Measurements from ENCODE around the gene TIA1.
"Not testable (repeated sequence)": the region's sequence is repeated elsewhere in the genome, so short reads cannot be mapped to it uniquely, and the experiment has no call there.

The TIA1 gene, protein sequence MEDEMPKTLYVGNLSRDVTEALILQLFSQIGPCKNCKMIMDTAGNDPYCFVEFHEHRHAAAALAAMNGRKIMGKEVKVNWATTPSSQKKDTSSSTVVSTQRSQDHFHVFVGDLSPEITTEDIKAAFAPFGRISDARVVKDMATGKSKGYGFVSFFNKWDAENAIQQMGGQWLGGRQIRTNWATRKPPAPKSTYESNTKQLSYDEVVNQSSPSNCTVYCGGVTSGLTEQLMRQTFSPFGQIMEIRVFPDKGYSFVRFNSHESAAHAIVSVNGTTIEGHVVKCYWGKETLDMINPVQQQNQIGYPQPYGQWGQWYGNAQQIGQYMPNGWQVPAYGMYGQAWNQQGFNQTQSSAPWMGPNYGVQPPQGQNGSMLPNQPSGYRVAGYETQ

DNA sequence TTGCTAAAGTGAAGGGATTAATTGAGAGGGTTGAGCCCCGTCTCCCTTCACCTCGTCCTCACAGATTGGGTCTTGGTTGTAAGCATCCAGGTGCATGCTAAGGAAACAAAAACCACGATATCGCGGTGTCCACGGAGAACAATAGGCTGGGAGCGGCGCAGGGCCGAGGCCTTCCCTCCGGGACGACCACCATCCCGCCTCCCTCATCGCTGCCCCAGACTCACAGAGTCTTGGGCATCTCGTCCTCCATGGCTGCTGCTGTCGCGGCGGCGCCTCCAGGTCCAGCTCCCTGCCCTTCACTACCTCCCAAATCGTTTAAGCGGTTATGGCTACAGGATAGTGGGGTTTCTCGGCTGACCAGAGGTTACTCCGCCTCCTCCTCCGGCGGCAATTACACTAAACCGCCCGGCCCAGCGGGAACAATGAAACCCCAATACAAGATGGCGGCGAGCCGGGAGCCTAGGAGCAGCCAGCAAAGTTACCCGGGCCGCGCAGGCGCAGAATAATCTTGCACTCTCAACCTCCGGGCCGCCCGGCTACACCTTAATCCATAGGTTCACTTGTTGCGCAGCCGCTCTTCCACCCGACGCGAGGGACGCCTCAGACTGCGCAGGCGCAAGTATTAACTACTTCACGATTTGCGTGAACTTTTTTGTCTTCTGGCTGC lies at the start of gene TIA1:
Gene TIA1, minus strand, starts transcription at position 448 of the 667 bp plus-strand sequence. Its CDS starts 198 bp downstream, at position 250.
- Histone ChIP-seq H3K36me3 (replicated peaks) (no peaks in the 10 kb centered on the region; the same call in 1 of the 2 replicates), H3K4me1 (peaks cover 14% of the 10 kb centered on the region), H3K9me3 (no peaks in the 10 kb centered on the region), H3K27me3 (ENCODE audit: low read depth) (no peaks in the 10 kb centered on the region), H3K4me3 (peak within 1 kb of the TSS; percentile 67)
- DNase-seq (ENCODE audit: low spot score in 2 of 2), result peak; percentile 99
- in situ Hi-C loops (cut with MboI; ENCODE audit: low sequenced_read_pairs), result no loop called here

DNA sequence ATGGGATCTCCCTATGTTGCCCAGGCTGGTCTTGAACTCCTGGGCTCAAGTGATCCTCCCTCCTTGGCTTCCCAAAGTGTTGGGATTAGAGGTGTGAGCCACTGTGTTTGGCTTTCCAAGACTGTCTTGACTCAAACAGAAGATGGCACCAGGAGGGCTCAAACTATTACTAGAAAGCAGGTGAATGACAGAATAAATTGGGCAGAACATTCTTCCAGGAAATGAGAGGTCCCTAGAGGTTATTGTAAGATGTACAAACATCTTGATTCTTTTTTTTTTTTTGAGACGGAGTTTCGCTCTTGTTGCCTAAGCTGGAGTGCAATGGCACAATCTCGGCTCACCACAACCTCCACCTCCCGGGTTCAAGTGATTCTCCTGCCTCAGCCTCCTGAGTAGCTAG lies 49.4 kb upstream of the TIA1 start:
- H3K27me3 ChIP-seq (ENCODE audit: low read depth); H3K4me1 ChIP-seq; H3K4me3 ChIP-seq; DNase-seq (ENCODE audit: low spot score in 2 of 2); H3K9me3 ChIP-seq: not testable (repeated sequence)
- in situ Hi-C loops (cut with MboI; ENCODE audit: low sequenced_read_pairs), result loop anchor here (25.0 kb wide), 1 partner anchor 386 kb away; the partner anchor contains the start of gene MXD1
- peaks cover 33% of the 10 kb centered on the region for H3K36me3 ChIP-seq (replicated peaks)

DNA sequence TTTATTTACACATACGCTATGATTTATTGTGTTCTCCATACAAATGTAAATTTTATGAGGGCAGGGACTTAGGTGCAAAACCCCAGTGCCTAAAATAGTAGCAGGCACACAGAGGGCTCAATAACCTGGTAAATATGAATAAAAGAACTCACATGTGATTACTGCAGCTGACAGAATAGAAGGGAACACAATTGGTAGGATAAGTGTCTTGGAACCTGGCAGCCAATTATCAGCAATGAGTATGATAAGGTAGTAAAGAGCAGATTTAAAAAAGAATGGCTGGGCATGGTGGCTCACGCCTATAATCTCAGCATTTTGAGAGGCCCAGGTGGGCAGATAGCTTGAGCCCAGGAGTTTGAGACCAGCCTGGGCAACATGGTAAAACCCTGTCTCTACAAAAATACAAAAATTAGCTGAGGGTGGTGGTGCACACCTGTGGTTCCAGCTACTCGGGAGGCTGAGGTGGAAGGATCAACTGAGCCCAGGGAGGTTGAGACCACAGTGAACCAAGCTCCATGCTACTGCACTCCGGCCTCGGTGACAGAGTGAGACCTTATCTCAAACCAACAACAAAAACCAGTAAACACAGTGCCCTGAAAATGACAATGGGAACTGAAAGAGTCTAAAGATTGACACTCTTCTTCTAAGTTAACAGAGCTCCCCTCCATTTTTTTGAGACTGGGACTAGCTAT lies 35.2 kb upstream of the TIA1 start:
- in situ Hi-C loops (cut with MboI; ENCODE audit: low sequenced_read_pairs), result loop anchor here (25.0 kb wide), 1 partner anchor 371 kb away; the partner anchor contains the start of gene MXD1
- peak; percentile 22 to 86 for DNase-seq (ENCODE audit: low spot score in 2 of 2)
- Histone ChIP-seq H3K36me3 (replicated peaks) (peaks cover 85% of the 10 kb centered on the region), H3K27me3 (ENCODE audit: low read depth) (no peaks in the 10 kb centered on the region), H3K4me1 (peaks cover 14% of the 10 kb centered on the region), H3K4me3 (no peak overlapping the region), H3K9me3 (no peaks in the 10 kb centered on the region)

DNA sequence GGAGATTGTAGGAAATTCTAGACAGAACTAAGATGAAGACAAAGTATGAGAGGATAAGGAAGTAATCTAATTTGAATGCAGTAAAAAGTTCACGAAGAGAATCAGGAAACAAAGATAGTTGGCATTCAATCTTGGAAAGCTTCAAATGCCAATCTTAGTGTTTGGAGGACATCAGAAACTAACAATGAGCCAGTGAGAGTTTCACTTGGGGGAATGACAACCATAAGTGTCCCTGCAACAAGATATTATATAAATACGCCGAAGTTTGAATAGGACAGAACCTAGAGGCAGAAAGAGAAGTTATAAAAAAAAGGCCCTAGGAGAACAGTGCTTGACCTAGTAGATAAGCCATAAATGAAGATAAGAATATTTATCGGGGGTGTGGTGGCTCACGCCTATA lies 34.0 kb upstream of the TIA1 start:
- no peak overlapping the region for H3K4me3 ChIP-seq
- no peak for DNase-seq (ENCODE audit: low spot score in 2 of 2)
- no peaks in the 10 kb centered on the region for H3K9me3 ChIP-seq
- no peaks in the 10 kb centered on the region for H3K27me3 ChIP-seq (ENCODE audit: low read depth)
- H3K4me1 ChIP-seq, result peaks cover 14% of the 10 kb centered on the region
- in situ Hi-C loops (cut with MboI; ENCODE audit: low sequenced_read_pairs), result loop anchor here (25.0 kb wide), 1 partner anchor 370 kb away; the partner anchor contains the start of gene MXD1
- peaks cover 84% of the 10 kb centered on the region for H3K36me3 ChIP-seq (replicated peaks)

DNA sequence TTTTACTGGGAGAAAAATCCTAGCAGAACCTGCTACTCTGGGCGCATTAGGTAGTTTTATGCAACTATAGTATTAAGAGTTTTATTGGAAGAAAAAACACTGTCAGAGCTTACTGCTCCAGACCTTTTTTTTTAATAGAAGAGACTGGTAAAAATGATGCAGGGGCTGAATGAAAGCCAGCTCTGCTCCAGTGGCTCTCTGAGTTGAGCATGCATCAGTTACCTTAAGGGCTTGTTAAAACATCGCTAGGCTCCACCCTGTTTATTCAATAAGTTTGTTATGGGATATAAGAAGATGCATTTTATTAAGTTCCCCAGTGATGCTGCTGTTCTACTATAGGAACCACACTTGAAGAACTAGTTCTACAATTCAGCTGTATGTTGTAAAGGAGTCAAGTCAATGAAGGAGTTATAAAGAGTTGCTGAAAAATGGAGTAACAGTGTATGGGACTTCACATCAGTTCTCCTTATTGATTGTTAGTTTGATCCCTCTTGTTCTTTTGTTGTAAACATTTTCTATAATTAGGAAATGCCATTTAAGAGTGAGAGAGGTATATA lies 31.9 kb upstream of the TIA1 start:
- Histone ChIP-seq H3K9me3 (no peaks in the 10 kb centered on the region), H3K27me3 (ENCODE audit: low read depth) (no peaks in the 10 kb centered on the region), H3K36me3 (replicated peaks) (peaks cover 73% of the 10 kb centered on the region), H3K4me3 (no peak overlapping the region), H3K4me1 (peaks cover 14% of the 10 kb centered on the region)
- no peak for DNase-seq (ENCODE audit: low spot score in 2 of 2)
- in situ Hi-C loops (cut with MboI; ENCODE audit: low sequenced_read_pairs), result loop anchor here (25.0 kb wide), 1 partner anchor 368 kb away; the partner anchor contains the start of gene MXD1

DNA sequence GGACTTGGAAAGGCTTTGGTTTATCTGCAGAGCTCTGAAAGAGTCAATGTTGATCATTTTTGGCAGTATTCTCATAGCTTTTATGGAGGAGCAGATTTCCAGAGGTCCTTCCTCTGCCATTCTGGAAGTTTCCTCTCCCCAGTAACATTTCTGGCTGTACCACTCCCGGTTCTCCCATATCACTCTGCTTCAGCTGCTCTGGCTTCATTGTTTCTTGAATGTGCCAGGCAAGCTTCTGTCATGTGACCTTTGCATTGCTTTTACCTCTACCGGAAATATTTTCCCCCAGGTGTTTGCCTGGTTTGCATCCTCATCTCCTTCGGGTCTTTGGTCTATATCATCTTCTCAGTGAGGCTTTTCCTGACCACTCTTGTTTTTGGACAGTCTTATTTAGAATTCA lies 21.9 kb upstream of the TIA1 start:
- H3K4me1 ChIP-seq, result no peaks in the 10 kb centered on the region
- no peaks in the 10 kb centered on the region for H3K27me3 ChIP-seq (ENCODE audit: low read depth)
- no peak for DNase-seq (ENCODE audit: low spot score in 2 of 2)
- in situ Hi-C loops (cut with MboI; ENCODE audit: low sequenced_read_pairs), result no loop called here
- H3K4me3 ChIP-seq, result no peak overlapping the region
- 0 out of 2 replicates have a peak, but pooled peaks cover 4% of the 10 kb centered on the region for H3K9me3 ChIP-seq
- H3K36me3 ChIP-seq (replicated peaks), result peaks cover 20% of the 10 kb centered on the region

DNA sequence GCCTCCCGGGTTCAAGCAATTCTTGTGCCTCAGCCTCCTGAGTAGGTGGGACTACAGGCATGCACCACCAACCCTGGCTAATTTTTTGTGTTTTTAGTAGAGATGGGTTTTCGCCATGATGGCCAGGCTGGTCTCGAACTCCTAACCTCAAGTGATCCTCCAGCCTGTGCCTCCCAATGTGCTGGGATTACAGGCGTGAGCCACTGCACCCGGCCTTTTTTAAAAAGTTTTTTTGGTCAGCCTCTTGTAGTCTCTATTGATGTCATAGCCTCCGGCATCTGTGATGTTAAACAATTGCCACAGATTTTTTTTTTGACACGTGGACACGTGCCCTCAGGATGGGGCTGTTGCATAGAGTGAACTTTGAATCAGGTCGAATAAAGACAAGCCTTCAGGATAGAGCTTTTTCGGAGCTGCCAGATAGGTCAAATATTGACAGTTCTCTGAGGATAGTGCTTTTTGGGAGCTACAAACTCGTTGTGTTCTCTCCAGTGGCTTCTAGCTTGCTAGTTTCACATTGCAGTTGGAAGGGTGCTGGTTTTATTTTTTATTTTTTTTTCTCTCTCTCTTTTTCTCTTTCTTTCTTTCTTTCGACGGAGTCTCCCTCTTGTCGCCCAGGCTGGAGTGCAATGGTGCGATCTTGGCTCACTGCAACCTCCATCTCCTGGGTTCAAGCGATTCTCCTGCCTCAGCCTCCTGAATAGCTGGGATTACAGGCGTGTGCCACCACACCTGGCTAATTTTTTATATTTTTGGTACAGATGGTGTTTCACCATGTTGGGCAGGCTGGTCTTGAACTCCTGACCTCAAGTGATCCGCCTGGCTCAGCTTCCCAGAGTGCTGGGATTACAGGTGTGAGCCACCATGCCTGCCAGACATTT lies 21.2 kb upstream of the TIA1 start:
- H3K9me3 ChIP-seq; in situ Hi-C loops (cut with MboI; ENCODE audit: low sequenced_read_pairs); H3K27me3 ChIP-seq (ENCODE audit: low read depth); H3K4me3 ChIP-seq; DNase-seq (ENCODE audit: low spot score in 2 of 2); H3K4me1 ChIP-seq: not testable (repeated sequence)
- peaks cover 19% of the 10 kb centered on the region for H3K36me3 ChIP-seq (replicated peaks)

DNA sequence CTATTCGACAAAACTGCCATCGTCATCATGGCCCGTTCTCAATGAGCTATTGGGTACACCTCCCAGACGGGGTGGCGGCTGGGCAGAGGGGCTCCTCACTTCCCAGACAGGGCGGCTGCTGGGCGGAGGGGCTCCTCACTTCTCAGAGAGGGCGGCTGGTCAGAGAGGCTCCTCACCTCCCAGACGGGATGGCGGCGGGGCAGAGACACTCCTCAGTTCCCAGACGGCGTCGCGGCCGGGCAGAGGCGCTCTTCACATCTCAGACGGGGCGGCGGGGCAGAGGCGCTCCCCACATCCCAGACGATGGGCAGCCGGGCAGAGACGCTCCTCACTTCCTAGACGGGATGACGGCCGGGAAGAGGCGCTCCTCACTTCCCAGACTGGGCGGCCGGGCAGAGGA lies 18.5 kb upstream of the TIA1 start:
- peaks cover 23% of the 10 kb centered on the region for H3K36me3 ChIP-seq (replicated peaks)
- H3K9me3 ChIP-seq; H3K4me1 ChIP-seq; DNase-seq (ENCODE audit: low spot score in 2 of 2); in situ Hi-C loops (cut with MboI; ENCODE audit: low sequenced_read_pairs); H3K4me3 ChIP-seq; H3K27me3 ChIP-seq (ENCODE audit: low read depth): not testable (repeated sequence)

DNA sequence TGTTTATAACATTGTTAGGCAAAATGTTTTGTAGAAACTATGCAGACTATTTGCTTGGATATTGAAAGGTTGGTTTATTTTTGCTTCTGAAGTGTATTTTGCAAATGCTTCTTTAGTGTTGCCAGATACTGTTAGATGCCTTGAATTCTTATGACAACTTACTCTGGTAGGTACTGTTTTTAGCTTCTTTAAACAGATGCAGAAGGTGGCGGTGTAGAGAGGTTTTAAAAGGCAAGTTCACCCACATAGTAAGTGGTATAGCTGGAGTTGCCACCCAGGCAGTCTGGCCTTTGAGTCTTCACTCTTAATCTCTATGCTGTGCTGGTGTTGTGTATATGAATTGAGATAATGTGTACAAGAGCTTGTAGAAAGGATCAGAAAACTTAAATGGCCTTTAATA lies 13.1 kb upstream of the TIA1 start:
- in situ Hi-C loops (cut with MboI; ENCODE audit: low sequenced_read_pairs), result no loop called here
- DNase-seq (ENCODE audit: low spot score in 2 of 2), result no peak
- H3K4me1 ChIP-seq, result no peaks in the 10 kb centered on the region
- no peaks in the 10 kb centered on the region for H3K27me3 ChIP-seq (ENCODE audit: low read depth)
- no peak overlapping the region for H3K4me3 ChIP-seq
- H3K36me3 ChIP-seq (replicated peaks), result peaks cover 27% of the 10 kb centered on the region
- H3K9me3 ChIP-seq, result 0 out of 2 replicates have a peak, but pooled peaks cover 4% of the 10 kb centered on the region

DNA sequence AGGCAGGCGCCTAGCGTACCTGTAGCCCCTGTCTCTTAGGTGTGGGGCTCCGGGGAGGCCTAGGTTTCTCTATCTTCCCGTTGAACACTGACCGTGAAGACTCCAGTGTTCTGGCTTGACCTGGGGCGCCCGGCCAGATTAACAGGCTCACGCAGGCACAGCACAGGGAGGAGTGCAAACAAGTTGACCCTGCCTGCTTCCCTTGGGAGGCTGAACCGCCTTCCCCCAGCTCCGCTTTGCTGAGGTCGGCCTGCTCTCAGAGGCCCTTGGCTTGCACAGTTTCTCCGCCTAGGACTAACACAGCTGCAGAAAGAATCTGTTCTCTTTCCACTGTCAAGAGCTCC lies 10.1 kb upstream of the TIA1 start:
- DNase-seq (ENCODE audit: low spot score in 2 of 2), result peak; percentile 36 to 60

DNA sequence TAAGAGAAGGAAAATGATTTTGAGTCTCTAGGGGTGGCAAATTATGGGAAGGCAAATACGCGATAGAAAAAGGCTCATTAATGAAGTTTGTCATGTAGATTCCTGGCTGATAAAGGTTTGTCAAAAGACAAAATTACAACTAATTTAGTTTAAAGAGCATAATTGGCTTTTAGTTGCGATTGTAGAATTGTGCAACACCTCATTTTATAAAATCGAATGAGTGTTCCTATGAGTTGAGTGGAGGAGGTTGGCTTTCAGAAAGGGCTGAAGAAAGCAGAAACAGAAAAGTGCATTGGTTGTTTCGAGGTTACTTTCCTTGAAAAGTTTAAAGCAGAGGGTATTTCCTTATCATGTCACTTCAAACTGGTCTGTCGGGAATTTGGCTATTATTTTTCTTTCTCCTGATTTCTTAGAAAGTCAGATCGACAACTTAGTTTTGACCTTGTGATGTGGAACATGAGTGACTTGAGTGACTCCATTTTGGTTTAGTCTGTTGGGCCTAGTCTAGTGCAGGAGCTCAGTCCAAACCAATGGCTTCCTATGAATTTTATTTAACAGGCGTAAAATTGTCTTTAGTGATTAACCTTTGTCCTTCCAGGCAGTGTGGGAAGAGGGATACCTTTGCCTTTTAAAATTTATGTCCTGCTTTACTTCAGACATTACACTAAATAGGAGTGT lies 7.3 kb upstream of the TIA1 start:
- H3K4me3 ChIP-seq, result no peak overlapping the region
- in situ Hi-C loops (cut with MboI; ENCODE audit: low sequenced_read_pairs), result no loop called here
- no peak for DNase-seq (ENCODE audit: low spot score in 2 of 2)

More for the DNA sequence above, 10.1 kb upstream of the TIA1 start:
- Histone ChIP-seq H3K27me3 (ENCODE audit: low read depth) (no peaks in the 10 kb centered on the region), H3K9me3 (no peaks in the 10 kb centered on the region), H3K36me3 (replicated peaks) (peaks cover 7% of the 10 kb centered on the region), H3K4me1 (no peaks in the 10 kb centered on the region), H3K4me3 (peak overlapping the region; percentile 63)
- in situ Hi-C loops (cut with MboI; ENCODE audit: low sequenced_read_pairs), result no loop called here

DNA sequence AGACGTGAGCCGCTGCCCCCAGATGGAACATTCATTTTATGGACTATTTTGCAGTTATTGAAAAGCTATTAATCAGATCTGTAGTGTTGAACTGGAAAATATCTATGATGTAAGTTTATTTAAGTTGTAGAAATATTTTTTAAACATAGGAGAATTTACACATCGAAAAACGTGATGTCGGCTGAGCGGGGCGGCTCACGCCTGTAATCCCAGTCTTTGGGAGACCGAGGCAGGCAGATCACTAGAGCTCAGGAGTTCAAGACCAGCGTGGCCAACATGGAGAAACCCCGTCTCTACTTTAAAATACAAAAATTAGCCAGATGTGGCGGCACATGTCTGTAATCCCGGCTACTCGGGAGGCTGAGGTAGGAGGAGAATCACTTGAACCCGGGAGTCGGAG lies 2.0 kb upstream of the TIA1 start:
- DNase-seq (ENCODE audit: low spot score in 2 of 2), result no peak
- Histone ChIP-seq H3K9me3 (no peaks in the 10 kb centered on the region), H3K27me3 (ENCODE audit: low read depth) (no peaks in the 10 kb centered on the region), H3K4me1 (peaks cover 9% of the 10 kb centered on the region), H3K36me3 (replicated peaks) (no peaks in the 10 kb centered on the region; the same call in 1 of the 2 replicates), H3K4me3 (no peak overlapping the region)
- in situ Hi-C loops (cut with MboI; ENCODE audit: low sequenced_read_pairs), result no loop called here

More for the DNA sequence above, 7.3 kb upstream of the TIA1 start:
- H3K27me3 ChIP-seq (ENCODE audit: low read depth), result no peaks in the 10 kb centered on the region
- H3K36me3 ChIP-seq (replicated peaks), result peaks cover 7% of the 10 kb centered on the region
- H3K9me3 ChIP-seq, result no peaks in the 10 kb centered on the region
- H3K4me1 ChIP-seq, result no peaks in the 10 kb centered on the region

Data from HAP-1 (cell line).